HFFc6 (cell line): ENCODE results near the gene KREMEN1. TPM values are rescaled to one million over a fixed set of nuclear protein-coding genes. Genes with fewer than 3 reads are reported as not detected.

Experiments used
- DNase-seq: peaks from one replicate; pipeline ENCODE4 v3.0.0-alpha.2; 2018
- H3K27ac Mint-ChIP-seq: 2 replicates; pipeline ENCODE4 v1.8.0; 2020; ENCODE audit warnings: mild to moderate bottlenecking, mixed read lengths
- H3K27me3 Mint-ChIP-seq: 2 replicates; pipeline ENCODE4 v1.8.0; 2021; ENCODE audit warnings: mild to moderate bottlenecking, moderate library complexity, mixed read lengths; ENCODE audit not compliant: insufficient read depth
- H3K36me3 Mint-ChIP-seq: 2 replicates; pipeline ENCODE4 v1.8.0; 2021; ENCODE audit warnings: low read depth, mixed read lengths
- H3K4me1 Mint-ChIP-seq: 2 replicates; pipeline ENCODE4 v1.8.0; 2020; ENCODE audit warnings: low read depth, mixed read lengths
- H3K4me3 Mint-ChIP-seq: 2 replicates; pipeline ENCODE4 v1.8.0; 2020; ENCODE audit warnings: mild to moderate bottlenecking, moderate library complexity, mixed read lengths
- H3K9me3 Mint-ChIP-seq: 2 replicates; pipeline ENCODE4 v1.8.0; 2020; ENCODE audit warnings: mild to moderate bottlenecking, mixed read lengths
- CTCF ChIP-seq: fragments of 200-600 bp; sonication (generic); IDR thresholded peaks from 2 replicates; pipeline ENCODE4 v1.5.0; 2021; ENCODE audit warnings: antibody characterized with exemption, mild to moderate bottlenecking
- total RNA-seq, 6 experiments: library from RNA; stranded (reverse); fragmentation: NEBNext Ultra II Directional; extraction: Animal tissue kit (Norgen Biotek cat#: 25700); gene quantifications; 2 replicates in 1 of 6; 3 replicates in 5 of 6; pipeline ENCODE4 v1.2.3, GENCODE V29; 2021

KREMEN1 gene
- total RNA-seq, 6 experiments from 2014 or later = 0.50 to 1.1 (median 0.59) TPM

DNA sequence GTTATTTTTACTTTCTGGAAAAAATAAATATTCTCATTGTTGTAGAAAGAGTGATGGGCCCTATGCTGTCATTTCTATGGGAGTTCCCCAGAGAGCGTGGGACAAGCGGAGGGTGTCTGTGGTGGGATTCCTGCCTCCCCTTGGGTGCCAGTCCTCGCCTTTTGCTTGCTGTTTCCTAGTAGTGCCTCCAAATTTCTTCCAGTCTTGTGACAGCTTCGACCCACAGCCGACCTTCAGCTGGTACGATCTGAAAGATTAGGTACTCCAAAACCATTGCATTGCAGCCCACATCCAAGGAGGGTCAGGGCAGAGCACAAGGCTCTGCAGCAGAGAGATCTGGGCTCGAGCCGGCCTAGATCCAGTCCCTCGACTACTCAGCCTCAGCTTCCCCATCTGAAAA is 73.9 kb downstream of the KREMEN1 start:
- H3K27ac Mint-ChIP-seq = no peak overlapping the region
- no peak for DNase-seq
- H3K4me1 Mint-ChIP-seq = no peaks in the 10 kb centered on the region
- peaks cover 55% of the 10 kb centered on the region for H3K27me3 Mint-ChIP-seq
- H3K4me3 Mint-ChIP-seq = no peak overlapping the region
- H3K9me3 Mint-ChIP-seq = no peaks in the 10 kb centered on the region
- TF ChIP-seq CTCF = no peak
- no peaks in the 10 kb centered on the region for H3K36me3 Mint-ChIP-seq

DNA sequence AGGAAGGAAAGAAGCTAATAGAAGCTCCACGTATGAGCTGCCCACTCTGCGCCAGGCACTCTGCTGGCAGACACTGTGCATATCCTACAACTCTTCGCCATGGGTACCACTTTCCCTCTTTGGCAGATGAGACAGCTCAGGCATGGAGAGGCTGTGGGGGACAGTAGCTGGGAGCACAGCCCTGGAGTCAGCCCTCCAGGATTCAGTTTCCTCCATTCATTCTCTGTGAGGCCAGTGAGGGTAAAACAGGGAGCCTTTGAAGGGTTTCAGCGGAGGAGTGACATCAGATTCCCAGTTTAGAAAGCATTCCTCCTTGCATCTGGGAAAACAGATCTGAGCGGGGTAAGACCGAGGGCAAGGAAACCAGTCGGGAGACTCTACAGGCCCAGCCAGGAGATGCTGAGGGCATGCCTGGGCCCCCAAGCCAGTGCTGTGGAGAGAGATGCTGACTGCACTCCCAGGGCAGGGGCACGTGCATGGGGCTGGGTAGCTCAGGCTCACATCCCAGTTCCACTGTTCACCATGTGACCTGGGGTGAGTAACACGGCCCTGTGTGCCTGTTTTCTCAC is 74.6 kb downstream of the KREMEN1 start:
- no peak for DNase-seq
- no peaks in the 10 kb centered on the region for H3K9me3 Mint-ChIP-seq
- no peaks in the 10 kb centered on the region for H3K4me1 Mint-ChIP-seq
- no peaks in the 10 kb centered on the region for H3K36me3 Mint-ChIP-seq
- TF ChIP-seq CTCF = no peak
- peaks cover 56% of the 10 kb centered on the region for H3K27me3 Mint-ChIP-seq
- H3K27ac Mint-ChIP-seq = no peak overlapping the region
- H3K4me3 Mint-ChIP-seq = no peak overlapping the region

GRCh38 chr22:29148036-29148435 is 75.2 kb downstream of the KREMEN1 start:
- no peak for TF ChIP-seq CTCF
- no peaks in the 10 kb centered on the region for H3K9me3 Mint-ChIP-seq
- no peak overlapping the region for H3K27ac Mint-ChIP-seq
- H3K4me3 Mint-ChIP-seq = no peak overlapping the region
- H3K27me3 Mint-ChIP-seq = peaks cover 58% of the 10 kb centered on the region
- no peaks in the 10 kb centered on the region for H3K4me1 Mint-ChIP-seq
- no peaks in the 10 kb centered on the region for H3K36me3 Mint-ChIP-seq
- no peak for DNase-seq

DNA sequence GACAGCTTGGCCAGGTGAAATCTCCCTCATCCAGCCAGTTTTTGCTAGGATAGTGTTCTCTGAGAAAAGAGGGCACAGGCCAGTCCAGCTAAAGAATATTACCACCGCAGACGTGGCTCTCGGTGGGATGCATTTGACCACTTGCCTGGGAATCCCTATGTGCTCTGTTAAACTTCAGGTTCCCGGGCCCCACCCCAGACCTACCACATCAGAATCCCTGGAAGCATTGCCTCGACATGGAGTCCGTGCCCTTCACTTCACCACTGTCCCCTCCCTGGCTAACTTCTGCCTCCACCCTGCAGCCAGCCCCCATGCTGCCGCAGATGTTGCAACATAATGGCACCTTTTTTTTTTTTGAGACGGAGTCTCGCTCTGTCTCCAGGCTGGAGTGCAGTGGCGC is 76.0 kb downstream of the KREMEN1 start:
- Mint-ChIP-seq H3K36me3 (no peaks in the 10 kb centered on the region), H3K9me3 (no peaks in the 10 kb centered on the region), H3K27me3 (peaks cover 57% of the 10 kb centered on the region), H3K4me1 (no peaks in the 10 kb centered on the region), H3K27ac (no peak overlapping the region), H3K4me3 (no peak overlapping the region)
- DNase-seq = no peak
- no peak for TF ChIP-seq CTCF

- no peak overlapping the region for H3K27ac Mint-ChIP-seq
- no peaks in the 10 kb centered on the region for H3K4me1 Mint-ChIP-seq
- H3K27me3 Mint-ChIP-seq = peaks cover 52% of the 10 kb centered on the region
- H3K4me3 Mint-ChIP-seq = no peak overlapping the region
- TF ChIP-seq CTCF = no peak
- no peaks in the 10 kb centered on the region for H3K36me3 Mint-ChIP-seq
- no peaks in the 10 kb centered on the region for H3K9me3 Mint-ChIP-seq
- no peak for DNase-seq
These were observed 77.2 kb downstream of the KREMEN1 start for GRCh38 chr22:29149841-29150555.
